CD4-positive, alpha-beta memory T cell (primary cell): ENCODE data around the gene CALCR. TPM values are rescaled to one million over a fixed set of nuclear protein-coding genes. Genes with fewer than 3 reads are reported as not detected.

ENCODE experiments used
- CTCF ChIA-PET: fragments of 350-600 bp; sonication (Branson Sonifier 250); formaldehyde crosslinking; loops from one replicate; lab custom pipeline; 2021; ENCODE audit warnings: inconsistent platforms; ENCODE audit not compliant: partially characterized antibody; lab: Charles Lee
- POLR2A ChIA-PET: fragments of 350-600 bp; sonication (Branson Sonifier 250); formaldehyde crosslinking; loops from one replicate; lab custom pipeline; 2021; ENCODE audit not compliant: partially characterized antibody; lab: Charles Lee
- DNase-seq, 5 donors: peaks; one replicate each; pipeline versions ENCODE4 v3.0.0 to v3.0.0-alpha.2; 2020 to 2022; ENCODE audit warnings: mixed read lengths in 1 of 5
- H3K27ac ChIP-seq: one replicate; pipeline ENCODE4 v1.7.0; 2013; ENCODE audit warnings: low read depth, low read length
- H3K27me3 ChIP-seq: 2 replicates; pipeline ENCODE4 v1.7.0; 2013; ENCODE audit warnings: mild to moderate bottlenecking, low read length, moderate library complexity; ENCODE audit not compliant: insufficient read depth
- H3K36me3 ChIP-seq: 2 replicates; pipeline ENCODE4 v1.7.0; 2013; ENCODE audit warnings: mild to moderate bottlenecking, low read length, moderate library complexity; ENCODE audit not compliant: insufficient read depth
- H3K4me1 ChIP-seq: 2 replicates; pipeline ENCODE4 v1.7.0; 2013; ENCODE audit warnings: mild to moderate bottlenecking, low read length, moderate library complexity; ENCODE audit not compliant: insufficient read depth
- H3K4me3 ChIP-seq, 2 donors: one replicate each; pipeline ENCODE4 v1.7.0; 2013; ENCODE audit warnings: low read length in 2 of 2, mild to moderate bottlenecking in 1 of 2
- H3K9me3 ChIP-seq, 2 donors: one replicate each; pipeline ENCODE4 v1.7.0; 2013; ENCODE audit warnings: low read length in 2 of 2, control low read depth in 1 of 2; ENCODE audit not compliant: control insufficient read depth in 1 of 2
- H3K27ac Mint-ChIP-seq, 7 donors: one replicate each; pipeline ENCODE4 v1.8.0; 2020 to 2021; ENCODE audit warnings: mixed read lengths in 7 of 7, mild to moderate bottlenecking in 6 of 7, inconsistent platforms in 3 of 7, moderate library complexity in 3 of 7
- H3K27me3 Mint-ChIP-seq, 2 donors: one replicate each; pipeline ENCODE4 v1.8.0; 2020 to 2021; ENCODE audit warnings: mixed read lengths in 2 of 2
- H3K36me3 Mint-ChIP-seq, 2 donors: one replicate each; pipeline ENCODE4 v1.8.0; 2020 to 2021; ENCODE audit warnings: mixed read lengths in 2 of 2, inconsistent platforms in 1 of 2, mild to moderate bottlenecking in 1 of 2
- H3K4me1 Mint-ChIP-seq, 4 donors: one replicate each; pipeline ENCODE4 v1.8.0; 2020 to 2021; ENCODE audit warnings: mixed read lengths in 4 of 4, mild to moderate bottlenecking in 1 of 4
- H3K4me3 Mint-ChIP-seq, 8 donors: one replicate each; pipeline ENCODE4 v1.8.0; 2020 to 2021; ENCODE audit warnings: mixed read lengths in 8 of 8, mild to moderate bottlenecking in 7 of 8, moderate library complexity in 6 of 8, inconsistent platforms in 3 of 8
- H3K9me3 Mint-ChIP-seq, 8 donors: one replicate each; pipeline ENCODE4 v1.8.0; 2020 to 2021; ENCODE audit warnings: mixed read lengths in 8 of 8, mild to moderate bottlenecking in 5 of 8, inconsistent platforms in 3 of 8, moderate library complexity in 1 of 8
- intact Hi-C: fragments of 100-400 bp; cut with micrococcal nuclease; formaldehyde crosslinking; loops from one replicate; pipeline ENCODE4 v1.15.1; 2023
- microRNA-seq: library from miRNA; unstranded; fragments of <30 nt; microRNA quantifications from one replicate; pipeline ENCODE4 v1.2.0, GENCODE V29; 2021; ENCODE audit warnings: borderline replicate concordance, borderline number of aligned reads, borderline microRNAs expressed, mixed read lengths
- polyA plus RNA-seq, 2 donors: library from polyadenylated mRNA; unstranded; fragments of 300-500 nt; fragmentation: Illumina TruSeq; gene quantifications; one replicate each; pipeline ENCODE4 v1.2.3, GENCODE V29; 2021
- total RNA-seq, 2 experiments: library from RNA; stranded (reverse); gene quantifications; one replicate each; pipeline ENCODE4 v1.2.3, GENCODE V29; 2021

The CALCR gene
- total and polyA plus RNA-seq, 4 experiments from 2014 or later, result not detected

DNA sequence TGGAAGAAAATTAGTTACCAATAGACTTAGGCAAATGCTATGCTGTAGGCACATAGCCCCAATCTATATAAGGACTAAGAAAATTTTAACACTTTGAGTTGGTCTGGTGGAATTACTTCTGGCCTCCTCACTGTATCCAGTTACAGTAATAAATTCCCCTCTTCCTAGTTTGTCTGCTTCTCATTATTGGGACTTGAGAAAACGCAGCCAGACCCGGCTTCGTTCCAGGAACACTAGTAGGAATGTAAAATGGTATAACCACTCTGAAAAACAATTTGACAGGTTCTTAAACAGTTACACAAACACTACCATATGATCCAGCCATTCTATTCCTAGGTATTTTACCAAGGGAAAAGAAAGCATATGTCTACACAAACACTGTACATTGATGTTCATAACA is 192.2 kb downstream of the CALCR start:
- Mint-ChIP-seq H3K27me3 (peaks cover 9 to 15% of the 10 kb centered on the region in 2 donors), H3K9me3 (peaks cover 0 to 2% (median 0%) of the 10 kb centered on the region in 8 donors), H3K4me1 (no peaks in the 10 kb centered on the region), H3K27ac (no peak overlapping the region), H3K36me3 (no peaks in the 10 kb centered on the region), H3K4me3 (no peak overlapping the region)
- Histone ChIP-seq H3K4me3 (no peak overlapping the region), H3K36me3 (no peaks in the 10 kb centered on the region), H3K9me3 (no peaks in the 10 kb centered on the region), H3K4me1 (no peaks in the 10 kb centered on the region), H3K27me3 (no peaks in the 10 kb centered on the region), H3K27ac (no peak overlapping the region)
- intact Hi-C loops, result no loop called here
- CTCF ChIA-PET, result no interaction called here
- POLR2A ChIA-PET, result no interaction called here
- DNase-seq, result no peak

- H3K27me3 Mint-ChIP-seq, result peaks cover 6 to 14% of the 10 kb centered on the region in 2 donors
- no peaks in the 10 kb centered on the region for H3K36me3 Mint-ChIP-seq
- no peak overlapping the region for H3K4me3 ChIP-seq
- POLR2A ChIA-PET, result no interaction called here
- H3K4me3 Mint-ChIP-seq, result no peak overlapping the region
- no peak for DNase-seq
- intact Hi-C loops, result no loop called here
- CTCF ChIA-PET, result no interaction called here
- H3K27ac Mint-ChIP-seq, result no peak overlapping the region
- no peaks in the 10 kb centered on the region for H3K4me1 Mint-ChIP-seq
- no peaks in the 10 kb centered on the region for H3K36me3 ChIP-seq
- H3K27me3 ChIP-seq, result no peaks in the 10 kb centered on the region
- no peaks in the 10 kb centered on the region for H3K4me1 ChIP-seq
- H3K9me3 Mint-ChIP-seq, result peaks cover 0 to 2% (median 0%) of the 10 kb centered on the region in 8 donors
- no peaks in the 10 kb centered on the region for H3K9me3 ChIP-seq
- H3K27ac ChIP-seq, result no peak overlapping the region
Measured at GRCh38 chr7:93378131-93378760, 196.3 kb downstream of the CALCR start.

GRCh38 chr7:93375603-93376002 is 198.9 kb downstream of the CALCR start:
- Histone ChIP-seq H3K4me3 (no peak overlapping the region), H3K27me3 (no peaks in the 10 kb centered on the region), H3K4me1 (no peaks in the 10 kb centered on the region), H3K27ac (no peak overlapping the region), H3K36me3 (no peaks in the 10 kb centered on the region), H3K9me3 (no peaks in the 10 kb centered on the region)
- CTCF ChIA-PET, result no interaction called here
- no peak for DNase-seq
- Mint-ChIP-seq H3K36me3 (no peaks in the 10 kb centered on the region), H3K27ac (no peak overlapping the region), H3K4me3 (no peak overlapping the region), H3K4me1 (no peaks in the 10 kb centered on the region), H3K27me3 (peaks cover 7 to 13% of the 10 kb centered on the region in 2 donors), H3K9me3 (peaks cover 0 to 8% (median 4%) of the 10 kb centered on the region in 8 donors)
- POLR2A ChIA-PET, result no interaction called here
- intact Hi-C loops, result no loop called here

Small RNA genes within 50 kb of the gene (microRNA-seq; reads per million reads assigned to microRNA genes)
- not detected for gene MIR489
- not detected for gene MIR653
